ENCODE results near the gene AFG3L2. TPM values are rescaled to one million over a fixed set of nuclear protein-coding genes. Genes with fewer than 3 reads are reported as not detected.

Gene AFG3L2
- total RNA-seq, 6 experiments from 2014 or later, result 30.2 to 47.7 (median 36.3) TPM

- ATAC-seq (no peak), DNase-seq (no peak)
- Histone ChIP-seq H3K36me3 (no peaks in the 10 kb centered on the region), H3K9me3 (no peaks in the 10 kb centered on the region), H3K27me3 (no peaks in the 10 kb centered on the region), H3K4me1 (peaks cover 0 to 3% (median 0%) of the 10 kb centered on the region in 4 donors), H3K27ac (no peak overlapping the region), H3K4me3 (no peak overlapping the region)
- TF ChIP-seq CTCF (IDR thresholded peaks at IDR 0.05), result no peak
- no peak for TF ChIP-seq POLR2A (IDR thresholded peaks at IDR 0.05)
- intact Hi-C loops (cut with DNase I), result no loop called here
- 68% methylated on average over 3 of the region's 3 CpGs for WGBS (ENCODE audit: insufficient coverage, low coverage, low lambda C conversion rate, missing lambda C conversion rate)
Measured at GRCh38 chr18:12409469-12409868, 32.4 kb upstream of the AFG3L2 start.

- Histone ChIP-seq H3K9me3 (no peaks in the 10 kb centered on the region), H3K36me3 (no peaks in the 10 kb centered on the region), H3K4me3 (peak overlapping the region in 2 of 3 donors; percentile 41 to 50), H3K27ac (peak overlapping the region in 2 of 3 donors; percentile 12 to 47), H3K27me3 (no peaks in the 10 kb centered on the region), H3K4me1 (peaks cover 0 to 3% (median 0%) of the 10 kb centered on the region in 4 donors)
- no peak for DNase-seq
- intact Hi-C loops (cut with DNase I), result no loop called here
- 28% methylated on average over 9 of the region's 32 CpGs for WGBS (ENCODE audit: insufficient coverage, low coverage, low lambda C conversion rate, missing lambda C conversion rate)
- TF ChIP-seq POLR2A (IDR thresholded peaks at IDR 0.05) (no peak), CTCF (IDR thresholded peaks at IDR 0.05) (no peak)
- ATAC-seq, result no peak
Measured at GRCh38 chr18:12408247-12408869, 31.3 kb upstream of the AFG3L2 start.

GRCh38 chr18:12406371-12407111 lies 29.5 kb upstream of the AFG3L2 start:
- H3K36me3 ChIP-seq, result no peaks in the 10 kb centered on the region
- no peaks in the 10 kb centered on the region for H3K27me3 ChIP-seq
- DNase-seq, result no peak
- no peak for TF ChIP-seq CTCF (IDR thresholded peaks at IDR 0.05)
- 67% methylated on average over 10 of the region's 19 CpGs for WGBS (ENCODE audit: insufficient coverage, low coverage, low lambda C conversion rate, missing lambda C conversion rate)
- intact Hi-C loops (cut with DNase I), result no loop called here
- H3K27ac ChIP-seq, result no peak overlapping the region
- H3K9me3 ChIP-seq, result no peaks in the 10 kb centered on the region
- ATAC-seq, result no peak
- H3K4me3 ChIP-seq, result no peak overlapping the region
- H3K4me1 ChIP-seq, result peaks cover 0 to 3% (median 0%) of the 10 kb centered on the region in 4 donors

GRCh38 chr18:12405066-12405465 lies 28.0 kb upstream of the AFG3L2 start:
- WGBS (ENCODE audit: insufficient coverage, low coverage, low lambda C conversion rate, missing lambda C conversion rate), result 52% methylated on average over 3 of the region's 3 CpGs

More at GRCh38 chr18:12405066-12405465, 28.0 kb upstream of the AFG3L2 start:
- H3K36me3 ChIP-seq, result no peaks in the 10 kb centered on the region
- H3K27me3 ChIP-seq, result no peaks in the 10 kb centered on the region
- no peak for TF ChIP-seq CTCF (IDR thresholded peaks at IDR 0.05)
- no peak for TF ChIP-seq POLR2A (IDR thresholded peaks at IDR 0.05)
- DNase-seq (no peak), ATAC-seq (no peak)
- H3K9me3 ChIP-seq, result no peaks in the 10 kb centered on the region
- intact Hi-C loops (cut with DNase I), result no loop called here
- peaks cover 0 to 3% (median 0%) of the 10 kb centered on the region in 4 donors for H3K4me1 ChIP-seq
- no peak overlapping the region for H3K27ac ChIP-seq
- no peak overlapping the region for H3K4me3 ChIP-seq

Measured in right lobe of liver (tissue), 6 donors.